Measurements from ENCODE around the gene HNRNPM. TPM values are rescaled to one million over a fixed set of nuclear protein-coding genes. Genes with fewer than 3 reads are reported as not detected.

Gene HNRNPM
- total RNA-seq, 2 donors from 2014 or later = 117 to 155 TPM

- Histone ChIP-seq H3K4me1 (ENCODE audit: control insufficient read depth in 1 of 2, low read depth in 2 of 2) (peaks cover 41 to 72% of the 10 kb centered on the region in 2 donors), H3K27me3 (replicated peaks; ENCODE audit: insufficient read depth) (no peaks in the 10 kb centered on the region), H3K27ac (no peak overlapping the region), H3K36me3 (peaks cover 8% of the 10 kb centered on the region), H3K9me3 (no peaks in the 10 kb centered on the region), H3K4me3 (no peak overlapping the region)
- DNase-seq (ENCODE audit: low spot score) (no peak), ATAC-seq (ENCODE audit: insufficient number of reproducible peaks, low FRiP score, low read depth) (no peak)
- TF ChIP-seq CTCF (IDR thresholded peaks at IDR 0.05) = no peak
Observed at GRCh38 chr19:8452446-8453123, 7.8 kb downstream of the HNRNPM start.

- no peak overlapping the region for H3K4me3 ChIP-seq
- peaks cover 44 to 72% of the 10 kb centered on the region in 2 donors for H3K4me1 ChIP-seq (ENCODE audit: control insufficient read depth in 1 of 2, low read depth in 2 of 2)
- H3K9me3 ChIP-seq = no peaks in the 10 kb centered on the region
- ATAC-seq (ENCODE audit: insufficient number of reproducible peaks, low FRiP score, low read depth) = no peak
- no peak for TF ChIP-seq CTCF (IDR thresholded peaks at IDR 0.05)
- H3K27ac ChIP-seq = no peak overlapping the region
- H3K36me3 ChIP-seq = peaks cover 8% of the 10 kb centered on the region
- no peak for DNase-seq (ENCODE audit: low spot score)
- H3K27me3 ChIP-seq (replicated peaks; ENCODE audit: insufficient read depth) = no peaks in the 10 kb centered on the region
Observed at GRCh38 chr19:8453616-8454015, 8.8 kb downstream of the HNRNPM start.

- DNase-seq (ENCODE audit: low spot score) = no peak
- no peak overlapping the region for H3K4me3 ChIP-seq
- no peak for TF ChIP-seq CTCF (IDR thresholded peaks at IDR 0.05)
- no peaks in the 10 kb centered on the region for H3K9me3 ChIP-seq
- peaks cover 8% of the 10 kb centered on the region for H3K36me3 ChIP-seq
- no peak for ATAC-seq (ENCODE audit: insufficient number of reproducible peaks, low FRiP score, low read depth)
- no peak overlapping the region for H3K27ac ChIP-seq
- H3K4me1 ChIP-seq (ENCODE audit: control insufficient read depth in 1 of 2, low read depth in 2 of 2) = peaks cover 44 to 78% of the 10 kb centered on the region in 2 donors
- H3K27me3 ChIP-seq (replicated peaks; ENCODE audit: insufficient read depth) = no peaks in the 10 kb centered on the region
Observed at GRCh38 chr19:8454218-8454617, 9.4 kb downstream of the HNRNPM start.

GRCh38 chr19:8455018-8455417 lies 10.2 kb downstream of the HNRNPM start:
- peaks cover 47 to 82% of the 10 kb centered on the region in 2 donors for H3K4me1 ChIP-seq (ENCODE audit: control insufficient read depth in 1 of 2, low read depth in 2 of 2)
- H3K27me3 ChIP-seq (replicated peaks; ENCODE audit: insufficient read depth) = no peaks in the 10 kb centered on the region
- no peak for ATAC-seq (ENCODE audit: insufficient number of reproducible peaks, low FRiP score, low read depth)
- H3K9me3 ChIP-seq = no peaks in the 10 kb centered on the region
- no peak for DNase-seq (ENCODE audit: low spot score)
- no peak for TF ChIP-seq CTCF (IDR thresholded peaks at IDR 0.05)
- H3K4me3 ChIP-seq = no peak overlapping the region
- H3K27ac ChIP-seq = no peak overlapping the region
- H3K36me3 ChIP-seq = peaks cover 8% of the 10 kb centered on the region

GRCh38 chr19:8456064-8456463 lies 11.3 kb downstream of the HNRNPM start:
- no peak overlapping the region for H3K4me3 ChIP-seq
- no peak for TF ChIP-seq CTCF (IDR thresholded peaks at IDR 0.05)
- no peak for DNase-seq (ENCODE audit: low spot score)
- ATAC-seq (ENCODE audit: insufficient number of reproducible peaks, low FRiP score, low read depth) = no peak
- H3K9me3 ChIP-seq = no peaks in the 10 kb centered on the region
- no peak overlapping the region for H3K27ac ChIP-seq
- H3K27me3 ChIP-seq (replicated peaks; ENCODE audit: insufficient read depth) = no peaks in the 10 kb centered on the region
- peaks cover 8% of the 10 kb centered on the region for H3K36me3 ChIP-seq
- peaks cover 55 to 85% of the 10 kb centered on the region in 2 donors for H3K4me1 ChIP-seq (ENCODE audit: control insufficient read depth in 1 of 2, low read depth in 2 of 2)
